Measurements from ENCODE around the gene ISCA1.
A peak's percentile ranks its signal among the peaks of the same experiment; 100 is the strongest.

The ISCA1 gene

DNA sequence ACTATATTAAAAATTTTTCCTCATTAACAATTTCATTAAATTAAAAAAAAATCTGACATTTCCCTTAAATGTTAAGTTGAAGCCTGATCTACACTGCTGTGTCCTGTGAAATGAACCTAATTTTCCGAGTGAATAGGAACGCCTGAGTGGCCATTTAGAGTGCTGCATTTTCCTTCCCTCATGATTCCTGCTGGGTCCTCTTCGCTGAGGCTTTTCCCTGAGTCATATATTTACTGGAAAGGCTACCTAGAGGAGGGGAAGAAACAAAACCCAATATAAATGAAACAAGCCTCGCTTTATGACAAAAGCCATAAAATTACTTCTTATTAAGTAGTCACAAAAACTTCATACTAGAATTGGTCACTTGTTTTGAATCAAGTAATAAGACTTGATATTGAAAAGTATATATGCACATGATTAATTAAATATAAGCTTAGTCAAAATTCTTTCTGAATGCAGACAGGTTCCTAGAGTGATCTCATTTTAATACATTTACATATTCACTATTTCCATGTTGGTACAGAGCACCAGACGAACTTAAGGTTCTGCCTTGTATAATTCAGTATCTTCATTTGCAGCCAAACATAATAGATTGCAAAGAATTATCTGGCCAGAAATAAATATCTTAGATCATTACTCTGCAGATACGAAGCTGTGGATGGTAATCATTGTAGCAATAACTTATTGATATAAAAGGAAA, 6.3 kb upstream of the ISCA1 start:
- Histone ChIP-seq H3K9me3 (no peaks in the 10 kb centered on the region), H3K4me1 (no peaks in the 10 kb centered on the region), H3K4me3 (ENCODE audit: low read depth, low read length) (no peak overlapping the region), H3K36me3 (peaks cover 3% of the 10 kb centered on the region; the same call in 1 of the 2 replicates), H3K27me3 (no peaks in the 10 kb centered on the region)
- no peak for TF ChIP-seq CTCF (IDR thresholded peaks at IDR 0.05; ENCODE audit: low read depth, low read length)
- DNase-seq = no peak

- H3K4me1 ChIP-seq = no peaks in the 10 kb centered on the region
- H3K36me3 ChIP-seq = peaks cover 3% of the 10 kb centered on the region; the same call in 1 of the 2 replicates
- no peaks in the 10 kb centered on the region for H3K27me3 ChIP-seq
- no peaks in the 10 kb centered on the region for H3K9me3 ChIP-seq
- no peak overlapping the region for H3K4me3 ChIP-seq (ENCODE audit: low read depth, low read length)
- peak; percentile 71 for TF ChIP-seq CTCF (IDR thresholded peaks at IDR 0.05; ENCODE audit: low read depth, low read length)
- peak; percentile 62 for DNase-seq
Observed at GRCh38 chr9:86287013-86287412, 4.7 kb upstream of the ISCA1 start.

- TF ChIP-seq CTCF (IDR thresholded peaks at IDR 0.05; ENCODE audit: low read depth, low read length) = no peak
Observed at GRCh38 chr9:86286278-86286677, 3.9 kb upstream of the ISCA1 start.

GRCh38 chr9:86285261-86285660, 2.9 kb upstream of the ISCA1 start:
- Histone ChIP-seq H3K4me3 (ENCODE audit: low read depth, low read length) (no peak overlapping the region), H3K36me3 (peaks cover 3% of the 10 kb centered on the region; the same call in 1 of the 2 replicates), H3K9me3 (no peaks in the 10 kb centered on the region), H3K27me3 (no peaks in the 10 kb centered on the region), H3K4me1 (no peaks in the 10 kb centered on the region)
- no peak for TF ChIP-seq CTCF (IDR thresholded peaks at IDR 0.05; ENCODE audit: low read depth, low read length)
- no peak for DNase-seq

More at GRCh38 chr9:86286278-86286677, 3.9 kb upstream of the ISCA1 start:
- DNase-seq = no peak
- Histone ChIP-seq H3K27me3 (no peaks in the 10 kb centered on the region), H3K4me1 (no peaks in the 10 kb centered on the region), H3K36me3 (peaks cover 3% of the 10 kb centered on the region; the same call in 1 of the 2 replicates), H3K9me3 (no peaks in the 10 kb centered on the region), H3K4me3 (ENCODE audit: low read depth, low read length) (no peak overlapping the region)

GRCh38 chr9:86282979-86283535, 719 bp upstream of the ISCA1 start:
- Histone ChIP-seq H3K9me3 (no peaks in the 10 kb centered on the region), H3K27me3 (no peaks in the 10 kb centered on the region), H3K4me3 (ENCODE audit: low read depth, low read length) (peak overlapping the region; percentile 89), H3K36me3 (peaks cover 9% of the 10 kb centered on the region), H3K4me1 (peaks cover 4% of the 10 kb centered on the region; the same call in 1 of the 2 replicates)
- TF ChIP-seq CTCF (IDR thresholded peaks at IDR 0.05; ENCODE audit: low read depth, low read length) = no peak
- DNase-seq = no peak

DNA sequence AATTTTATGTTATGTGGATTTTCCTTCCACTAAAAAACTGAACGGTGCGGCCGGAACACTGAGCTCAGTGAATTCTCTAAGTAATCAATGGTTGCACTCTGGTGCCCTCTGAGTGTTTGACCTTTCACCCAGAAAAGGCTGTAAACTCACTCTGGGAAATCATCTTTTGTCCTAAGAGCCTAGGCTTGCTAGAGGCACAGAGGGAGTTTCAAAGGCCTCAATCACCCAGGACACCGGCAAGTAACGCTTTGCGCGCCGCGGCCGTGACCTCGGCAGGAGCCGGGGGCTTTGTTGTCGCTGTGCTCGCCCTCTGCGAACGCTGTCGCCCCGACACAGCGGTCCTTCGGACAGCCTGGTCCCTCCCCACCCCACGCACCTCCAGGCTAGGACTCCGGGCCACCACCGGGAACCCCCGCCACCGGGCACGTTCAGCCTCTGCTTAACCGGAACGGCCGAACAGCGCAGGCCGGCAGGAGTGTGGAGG, 703 bp downstream of the ISCA1 start:
- Histone ChIP-seq H3K9me3 (no peaks in the 10 kb centered on the region), H3K4me3 (ENCODE audit: low read depth, low read length) (peak overlapping the region; percentile 89), H3K36me3 (peaks cover 7% of the 10 kb centered on the region; the same call in 1 of the 2 replicates), H3K4me1 (peaks cover 4% of the 10 kb centered on the region; the same call in 1 of the 2 replicates), H3K27me3 (no peaks in the 10 kb centered on the region)
- TF ChIP-seq CTCF (IDR thresholded peaks at IDR 0.05; ENCODE audit: low read depth, low read length) = no peak
- DNase-seq = no peak
